GM10248 (cell line): ENCODE data around the gene ULK4.

Experiments used
- CTCF ChIA-PET: fragments of 300-600 bp; sonication (Branson Sonifier 250); formaldehyde crosslinking; extraction: SDS; loops from one replicate; lab custom pipeline; 2021; ENCODE audit warnings: antibody characterized with exemption; lab: Yijun Ruan, JAX
- POLR2A ChIA-PET: fragments of 350-650 bp; sonication (Branson Sonifier 250); formaldehyde crosslinking; extraction: SDS; loops from one replicate; lab custom pipeline; 2020; ENCODE audit warnings: antibody characterized with exemption; lab: Yijun Ruan, JAX
- DNase-seq: peaks from one replicate; pipeline ENCODE4 v3.0.0; 2012; ENCODE audit errors: extremely low spot score
- CTCF ChIP-seq: IDR thresholded peaks from 2 replicates; pipeline ENCODE4 v1.5.1; 2012; ENCODE audit warnings: mild to moderate bottlenecking, low read depth; ENCODE audit errors: extremely low read depth, missing control alignments, control extremely low read depth

ULK4 gene

GRCh38 chr3:41485484-41485883 is 476.4 kb downstream of the ULK4 start:
- DNase-seq = no peak
- ChIA-PET CTCF (no interaction called here), POLR2A (no interaction called here)
- TF ChIP-seq CTCF = no peak

- CTCF ChIA-PET = interaction anchor here (1.3 kb wide), 1 partner anchor 9 kb away, joined by 3 read pairs; no protein-coding TSS in a partner anchor
- no peak for TF ChIP-seq CTCF
- no peak for DNase-seq
- POLR2A ChIA-PET = no interaction called here
Measured at GRCh38 chr3:41482134-41482533, 479.8 kb downstream of the ULK4 start.

- no peak for TF ChIP-seq CTCF
- CTCF ChIA-PET = interaction anchor here (1.2 kb wide), 1 partner anchor 15 kb away, joined by 3 read pairs; no protein-coding TSS in a partner anchor
- POLR2A ChIA-PET = no interaction called here
- DNase-seq = no peak
Measured at GRCh38 chr3:41478278-41478677, 483.6 kb downstream of the ULK4 start.

- ChIA-PET POLR2A (no interaction called here), CTCF (no interaction called here)
- no peak for DNase-seq
- no peak for TF ChIP-seq CTCF
Measured at GRCh38 chr3:41477399-41478014, 484.4 kb downstream of the ULK4 start.

GRCh38 chr3:41469083-41469482 is 492.8 kb downstream of the ULK4 start:
- no peak for DNase-seq
- CTCF ChIA-PET = no interaction called here
- POLR2A ChIA-PET = no interaction called here
- no peak for TF ChIP-seq CTCF

GRCh38 chr3:41467481-41467880 is 494.4 kb downstream of the ULK4 start:
- CTCF ChIA-PET = no interaction called here
- POLR2A ChIA-PET = no interaction called here
- DNase-seq = no peak
- TF ChIP-seq CTCF = no peak
